Activated T-helper 1 cell treated with Interleukin-2 at 50 U/mL for 16 hours (primary cell): Measurements from ENCODE around the gene LSM8.
"Not testable (repeated sequence)": the region's sequence is repeated elsewhere in the genome, so short reads cannot be mapped to it uniquely, and the experiment has no call there.

Source experiments
- DNase-seq: peaks from one replicate; pipeline ENCODE4 v3.0.0-alpha.2; 2020; ENCODE audit warnings: low read depth

The LSM8 gene

DNA sequence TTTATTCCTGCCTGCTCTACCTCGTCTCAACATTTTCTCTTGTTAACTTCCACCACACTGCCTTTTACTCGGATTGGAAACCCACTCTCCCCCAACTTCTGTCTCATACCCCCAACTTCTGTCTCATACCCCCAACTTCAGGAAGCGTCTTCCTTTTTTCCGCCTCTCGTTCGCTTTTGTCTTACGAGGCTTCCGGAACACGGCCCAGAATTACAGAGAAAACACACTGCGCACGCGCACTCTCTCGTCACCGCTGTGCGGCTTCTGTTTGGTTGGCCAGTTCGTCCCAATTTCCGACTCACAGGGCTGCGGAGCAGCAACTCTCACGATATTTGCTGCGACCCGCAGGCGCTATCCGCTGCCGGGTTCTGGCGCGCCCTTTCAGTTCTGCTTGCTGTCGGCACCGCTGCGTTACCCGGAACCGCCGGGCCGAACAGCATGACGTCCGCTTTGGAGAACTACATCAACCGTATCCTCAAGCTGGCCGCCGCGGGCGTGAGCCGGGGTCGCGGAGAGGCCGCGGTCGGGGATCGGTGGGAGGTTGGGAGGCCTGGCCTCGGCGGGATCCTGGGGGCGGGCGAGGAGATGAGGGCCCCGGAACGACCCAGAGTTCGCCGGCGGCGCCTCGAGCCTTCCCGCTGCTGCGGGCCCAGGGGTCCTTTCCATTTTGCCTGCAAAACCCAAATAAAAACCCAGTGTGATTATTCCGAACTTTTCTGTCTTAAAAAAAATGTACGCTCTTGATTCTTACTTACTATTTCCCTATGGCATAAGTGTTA, at the start of gene LSM8:
LSM8 (plus strand) TSS at position 379 of the 779 bp plus-strand sequence; CDS start at position 439, 60 bp downstream.
- peak; percentile 94 for DNase-seq

DNA sequence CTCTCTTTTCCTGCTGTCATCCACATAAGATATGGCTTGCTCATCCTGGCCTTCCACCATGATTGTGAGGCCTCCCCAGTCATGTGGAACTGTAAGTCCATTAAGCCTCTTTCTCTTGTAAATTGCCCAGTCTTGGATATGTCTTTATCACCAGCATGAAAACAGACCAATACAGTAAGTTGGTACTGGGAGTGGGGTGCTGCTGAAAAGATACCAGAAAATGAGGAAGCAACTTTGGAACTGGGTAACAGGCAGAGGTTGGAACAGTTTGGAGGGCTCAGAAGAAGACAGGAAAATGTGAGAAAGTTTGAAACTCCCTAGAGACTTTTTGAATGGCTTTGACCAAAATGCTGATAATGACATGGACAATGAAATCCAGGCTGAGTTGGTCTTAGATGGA, 49.5 kb upstream of the LSM8 start:
- not testable (repeated sequence) for DNase-seq

DNA sequence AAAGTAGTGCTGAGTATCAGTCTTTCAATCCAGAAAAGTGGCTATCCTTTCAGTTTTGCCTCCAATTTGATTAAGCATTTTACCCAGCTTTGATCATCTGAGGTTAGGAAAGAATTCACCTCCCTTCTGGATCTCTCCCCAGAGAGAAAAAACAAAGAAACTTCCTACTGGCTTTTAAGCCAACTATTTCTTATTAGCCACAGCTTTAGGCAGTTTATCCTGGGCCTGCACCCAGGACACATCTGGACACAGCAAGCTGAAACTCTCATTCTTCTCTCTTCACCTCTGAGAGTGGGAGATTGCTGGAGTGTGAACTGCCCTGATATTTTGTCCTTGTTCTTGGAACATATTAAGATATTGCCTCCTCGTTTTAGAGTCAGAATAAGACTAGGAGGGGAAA, 43.5 kb upstream of the LSM8 start:
- DNase-seq, result no peak

DNA sequence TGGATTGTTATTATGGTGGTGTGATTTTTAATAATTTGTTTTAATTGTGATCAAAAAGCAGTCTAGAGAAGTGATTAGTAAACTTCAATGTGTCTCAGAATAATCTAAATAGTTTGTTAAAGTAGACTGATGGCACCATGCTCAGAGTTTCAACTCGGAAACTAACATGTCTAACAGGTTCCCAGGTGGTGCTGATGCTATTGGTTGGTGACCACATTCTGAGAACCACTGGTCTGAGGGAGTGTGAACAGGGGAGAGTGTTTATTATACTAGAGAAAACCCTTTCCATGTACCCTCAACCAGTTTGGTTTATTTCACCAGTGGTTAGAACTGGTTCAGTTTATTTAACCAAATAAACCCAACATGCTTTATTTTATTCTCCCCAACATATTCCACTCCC, 42.0 kb upstream of the LSM8 start:
- DNase-seq, result no peak

DNA sequence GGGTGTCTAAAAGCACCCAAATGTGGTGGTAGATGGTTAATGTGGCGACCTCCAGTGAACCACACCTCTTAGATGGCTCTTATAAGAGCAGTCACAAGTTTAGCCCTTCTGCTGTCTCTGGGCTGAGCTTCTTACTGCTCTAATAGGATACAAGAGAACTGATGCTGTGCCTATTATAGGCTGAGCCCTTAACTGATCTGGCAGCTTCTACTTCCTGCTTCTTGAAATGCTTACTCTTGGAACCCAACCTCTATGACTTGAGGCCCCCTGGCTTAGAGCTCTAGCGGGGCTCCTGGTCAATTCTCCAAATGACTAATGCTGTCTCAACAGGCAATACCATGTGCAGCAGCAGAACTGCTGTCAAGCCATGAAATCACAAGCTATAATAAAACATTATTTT, 35.0 kb upstream of the LSM8 start:
- no peak for DNase-seq

DNA sequence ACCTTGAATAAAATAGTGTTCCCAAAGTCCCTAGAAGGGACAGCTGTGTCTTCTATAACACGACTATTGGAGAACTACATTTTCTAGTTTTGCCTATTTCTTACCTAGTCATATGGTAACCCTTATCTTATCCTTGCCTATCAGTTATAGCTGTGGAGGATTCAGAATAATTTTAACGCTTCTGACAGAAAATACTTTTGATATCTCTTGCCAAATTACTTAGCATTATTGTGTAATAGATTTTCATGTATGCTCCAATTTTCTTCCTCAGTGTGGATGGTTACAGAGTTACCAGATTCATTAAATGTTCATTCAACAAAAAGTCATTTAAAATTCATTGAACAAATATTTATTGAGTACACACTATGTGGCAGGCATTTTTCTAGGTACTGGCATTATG, 34.6 kb upstream of the LSM8 start:
- no peak for DNase-seq

DNA sequence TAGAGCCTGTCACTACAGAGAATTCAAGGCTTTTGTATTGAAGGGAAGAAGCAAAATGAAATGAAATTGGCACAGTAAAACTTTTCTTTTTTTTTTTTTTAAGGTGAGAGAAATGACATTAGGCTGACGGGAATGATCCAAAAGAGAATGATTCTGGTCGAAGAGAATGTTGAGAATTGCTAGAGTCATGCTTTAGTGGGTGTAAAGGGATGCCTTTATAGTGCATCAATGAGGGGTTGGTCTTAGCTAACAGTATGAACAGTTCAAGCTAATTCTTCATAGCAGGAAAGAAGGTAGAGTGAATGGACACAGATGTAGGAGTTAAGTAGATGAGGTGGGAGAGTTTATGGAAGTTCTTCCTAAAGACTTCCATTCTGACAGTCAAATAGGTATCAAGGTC, 32.3 kb upstream of the LSM8 start:
- no peak for DNase-seq

DNA sequence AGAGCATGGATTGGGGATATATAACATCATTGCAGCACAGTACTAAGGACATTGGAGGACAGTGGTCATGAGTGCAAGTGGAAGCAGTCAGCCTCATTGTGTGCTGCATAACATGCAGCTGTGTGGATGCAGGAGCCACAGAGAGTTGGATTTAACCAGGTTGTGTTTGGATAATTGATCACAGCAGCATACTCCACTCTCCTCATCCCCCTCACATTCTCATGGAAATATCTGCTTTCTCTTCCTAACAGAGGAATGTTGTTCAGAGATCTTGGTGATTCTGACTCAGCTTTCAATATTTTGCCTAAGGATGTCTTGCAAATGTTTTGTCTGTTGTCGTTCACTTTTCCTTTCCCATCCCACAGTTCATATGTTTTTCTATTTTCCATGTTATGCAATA, 31.8 kb upstream of the LSM8 start:
- no peak for DNase-seq

DNA sequence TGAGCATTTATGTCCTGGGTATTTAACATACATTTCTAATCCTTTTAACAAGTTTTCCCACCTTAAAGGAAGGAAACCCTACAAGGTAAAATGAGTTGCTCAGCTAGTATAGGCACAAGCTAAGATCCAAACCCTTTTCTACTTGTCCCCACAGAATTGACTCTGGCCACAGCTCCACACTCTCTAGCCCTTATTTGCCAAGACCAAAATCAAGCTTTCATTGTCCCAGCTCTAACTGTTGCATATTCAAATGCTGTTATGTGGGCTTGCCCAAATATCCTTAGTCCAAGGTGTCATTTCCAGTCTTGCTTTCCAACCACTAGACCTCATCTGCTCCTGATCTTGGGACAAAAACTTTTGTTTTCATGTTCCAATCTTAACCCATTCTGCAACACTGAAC, 31.3 kb upstream of the LSM8 start:
- no peak for DNase-seq

DNA sequence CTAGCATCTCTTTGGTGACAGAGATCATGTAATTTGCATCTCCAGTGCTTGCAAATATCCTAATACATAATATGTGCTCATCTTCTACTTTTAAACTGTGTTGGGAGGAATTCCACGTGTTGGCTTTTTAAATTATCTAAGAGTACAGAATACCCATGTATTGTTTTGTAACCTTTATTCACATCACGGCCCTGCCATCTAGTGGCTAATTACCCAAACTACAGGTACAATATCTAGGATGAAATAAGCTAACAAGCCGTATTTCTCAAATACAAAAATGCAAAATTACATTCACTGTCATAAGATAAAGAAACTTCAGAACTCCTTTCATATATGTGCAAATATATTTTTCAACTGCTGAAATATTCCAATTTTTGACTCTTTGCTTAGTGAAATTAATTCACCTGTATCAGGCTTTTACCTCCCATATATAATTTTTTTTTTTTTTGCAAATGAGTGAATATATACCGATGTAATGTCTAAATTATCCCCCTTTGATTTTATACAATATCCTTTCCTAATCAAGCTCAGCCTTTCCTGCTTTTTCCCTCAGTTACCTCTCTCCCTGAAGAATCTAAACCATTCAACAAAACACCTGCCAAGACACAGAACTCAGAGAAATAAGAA, 30.3 kb upstream of the LSM8 start:
- no peak for DNase-seq

DNA sequence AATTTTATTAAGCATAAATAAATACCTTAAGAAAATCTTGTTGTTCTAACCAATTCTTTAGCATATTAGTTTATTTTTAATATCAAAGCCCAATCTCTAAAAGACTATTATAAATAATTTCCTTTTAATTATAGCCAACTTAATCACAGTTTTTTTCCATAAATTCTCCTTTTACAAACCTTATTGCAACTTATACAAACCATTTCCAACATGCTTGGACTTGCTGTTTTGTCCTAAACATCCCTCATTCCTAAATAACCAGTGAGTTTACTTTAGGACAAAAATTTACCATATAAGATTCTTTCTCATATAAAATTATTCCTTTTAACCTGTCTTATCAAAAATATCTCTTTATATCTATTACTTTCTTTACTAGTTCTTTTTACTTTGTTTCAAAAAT, 25.2 kb upstream of the LSM8 start:
- DNase-seq, result no peak

DNA sequence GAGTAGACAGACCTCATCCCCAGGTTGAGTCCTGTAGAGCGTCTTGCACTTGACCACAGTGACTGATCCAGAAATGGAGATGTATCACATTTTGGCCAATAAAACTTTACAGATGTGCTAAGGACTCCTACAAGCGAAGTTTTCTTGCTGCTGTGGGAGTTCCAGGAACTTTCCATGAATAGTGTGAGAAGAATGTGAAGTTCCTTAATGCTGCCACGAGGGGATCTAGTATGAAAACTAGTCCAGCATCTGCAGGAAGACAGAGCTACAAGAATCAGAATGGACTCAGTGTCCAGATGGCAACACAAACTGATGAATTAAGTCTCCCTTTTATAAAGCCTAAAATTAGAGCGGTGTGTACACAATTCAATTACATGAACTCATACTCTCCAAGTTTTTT, 14.8 kb upstream of the LSM8 start:
- DNase-seq, result no peak

DNA sequence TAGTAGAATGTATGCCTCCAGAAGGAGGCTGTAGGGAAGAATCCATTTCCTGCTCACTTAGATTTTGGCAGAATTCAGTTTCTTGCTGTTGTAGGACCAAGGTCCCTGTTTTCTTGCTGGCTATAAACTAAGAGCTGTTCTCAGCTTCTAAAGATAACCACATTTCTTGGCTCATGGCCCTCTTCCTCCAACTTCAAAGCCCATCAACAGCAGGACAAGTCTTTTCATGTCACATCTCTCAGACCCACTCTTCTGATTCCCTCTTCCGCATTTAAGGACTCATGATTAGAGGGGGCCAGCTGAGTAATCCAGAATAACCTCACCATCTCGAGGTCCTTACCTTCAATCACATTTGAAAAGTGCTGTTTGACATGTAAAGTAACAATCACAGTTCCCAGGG, 8.2 kb upstream of the LSM8 start:
- DNase-seq, result no peak

DNA sequence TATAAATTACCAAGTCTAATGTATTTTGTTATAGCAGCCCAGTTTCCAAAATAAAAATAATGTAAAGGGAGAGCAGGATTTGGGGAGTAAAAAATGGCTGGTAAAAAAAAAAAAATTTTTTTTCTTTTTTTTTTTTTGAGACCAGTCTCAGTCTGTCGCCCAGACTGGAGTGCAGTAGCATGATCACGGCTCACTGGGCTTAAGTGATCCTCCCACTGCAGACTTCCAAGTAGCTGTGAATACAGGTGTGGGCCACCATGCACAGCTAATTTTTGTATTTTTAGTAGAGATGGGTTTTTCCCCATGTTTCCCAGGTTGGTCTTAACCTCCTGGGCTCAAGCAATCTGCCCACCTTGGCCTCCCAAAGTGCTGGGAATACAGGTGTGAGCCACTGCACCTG, 4.8 kb upstream of the LSM8 start:
- DNase-seq, result no peak

DNA sequence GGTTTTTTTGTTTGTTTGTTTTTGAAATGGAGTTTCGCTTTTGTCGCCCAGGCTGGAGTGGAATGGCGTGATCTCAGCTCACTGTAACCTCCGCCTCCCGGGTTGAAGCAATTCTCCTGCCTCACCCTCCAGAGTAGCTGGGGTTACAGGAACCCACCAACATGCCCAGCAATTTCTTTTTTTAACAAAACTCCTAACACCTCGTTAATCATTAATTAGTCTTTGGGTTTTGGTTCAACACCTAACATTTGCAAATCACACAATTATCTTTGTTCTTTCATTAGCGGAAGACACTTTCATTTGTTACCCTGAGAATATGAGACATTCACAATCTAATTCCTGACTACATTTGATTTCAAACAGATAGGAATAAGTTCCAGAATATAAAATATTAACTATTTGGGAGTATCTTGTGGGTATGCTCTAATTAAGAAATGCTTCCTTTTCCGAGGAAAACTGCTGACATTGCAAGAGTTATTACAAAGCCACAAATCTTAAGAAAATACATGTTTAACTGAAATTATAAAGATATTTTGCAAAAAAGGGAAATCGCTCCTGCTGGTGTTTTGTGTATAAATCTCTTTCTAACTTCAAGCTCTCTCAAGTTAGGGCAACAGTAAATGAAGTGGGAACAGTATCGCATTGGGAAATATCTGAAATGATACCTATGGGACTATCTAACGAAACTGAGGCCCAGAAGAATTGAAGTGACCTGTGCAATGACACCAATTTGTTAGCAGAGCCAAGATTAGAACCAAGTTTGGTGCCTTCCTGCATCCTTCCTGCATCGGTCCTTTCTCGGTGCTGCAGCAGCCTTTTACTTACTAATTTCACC, 1.2 kb upstream of the LSM8 start:
- no peak for DNase-seq

DNA sequence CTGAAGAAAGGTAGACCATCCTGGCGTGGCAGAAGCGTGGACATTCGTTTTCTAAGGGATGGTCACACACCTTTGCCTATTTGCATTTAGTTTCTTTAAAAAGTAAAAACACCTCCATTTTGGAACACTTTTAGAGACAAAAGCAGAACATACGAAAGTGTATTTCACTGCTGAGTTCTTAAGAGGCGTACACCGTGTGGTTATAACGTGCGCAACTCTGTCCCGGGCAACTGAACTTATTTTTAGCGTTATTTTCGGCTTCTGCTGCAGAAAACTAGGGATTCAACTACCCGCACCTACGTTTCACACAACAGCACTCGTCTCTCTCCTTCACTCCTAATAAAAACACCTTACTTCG, 557 bp upstream of the LSM8 start:
- no peak for DNase-seq

DNA sequence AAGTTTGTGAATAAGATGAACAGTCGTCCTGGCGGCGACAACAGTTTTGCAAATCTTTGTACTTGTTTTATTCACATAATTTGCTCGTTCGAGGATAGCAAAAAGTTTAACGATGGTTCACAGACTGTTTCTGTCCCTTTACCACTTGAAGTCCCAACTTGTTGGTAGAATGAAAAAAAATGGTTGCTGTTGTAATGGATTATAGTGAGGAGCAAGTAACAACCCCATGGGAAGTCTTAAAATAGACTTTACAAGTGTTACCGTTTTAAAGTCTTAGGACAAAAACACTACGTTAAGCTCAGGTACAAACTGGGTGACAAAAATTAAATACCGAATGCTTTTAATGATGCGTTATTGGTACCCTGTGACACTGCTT, 589 bp downstream of the LSM8 start:
- DNase-seq, result no peak

DNA sequence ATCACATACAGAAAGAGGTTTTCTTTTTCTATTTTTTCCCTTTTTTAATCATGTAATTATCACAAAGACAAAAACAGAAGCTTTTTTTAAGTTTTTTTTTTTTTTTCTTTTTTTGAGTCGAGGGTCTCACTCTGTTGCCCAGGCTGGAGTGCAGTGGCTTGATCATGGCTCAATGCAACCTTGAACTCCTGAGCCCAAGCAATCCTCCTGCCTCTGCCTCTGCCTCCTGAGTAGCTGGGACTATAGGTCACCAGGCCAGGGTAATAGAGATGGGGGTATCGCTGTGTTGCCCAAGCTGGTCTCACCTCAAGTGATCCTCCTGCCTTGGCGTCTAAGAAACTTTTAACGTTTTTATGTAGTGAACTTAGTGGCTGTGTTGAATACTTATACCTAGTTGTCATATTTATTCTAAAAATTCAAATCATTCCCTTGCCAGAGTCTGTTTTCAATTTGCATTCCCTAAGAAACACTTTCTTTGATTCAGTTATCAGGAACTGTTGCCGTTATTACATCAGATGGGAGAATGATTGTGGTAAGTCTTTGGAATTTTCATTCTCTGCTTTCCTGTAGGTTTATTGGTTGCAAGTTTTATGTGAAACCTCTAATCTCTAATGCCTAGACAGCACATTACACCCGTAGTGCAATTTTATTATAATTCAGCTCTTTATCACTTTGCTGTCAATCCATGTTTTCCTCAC, 1.3 kb downstream of the LSM8 start:
- DNase-seq, result no peak

DNA sequence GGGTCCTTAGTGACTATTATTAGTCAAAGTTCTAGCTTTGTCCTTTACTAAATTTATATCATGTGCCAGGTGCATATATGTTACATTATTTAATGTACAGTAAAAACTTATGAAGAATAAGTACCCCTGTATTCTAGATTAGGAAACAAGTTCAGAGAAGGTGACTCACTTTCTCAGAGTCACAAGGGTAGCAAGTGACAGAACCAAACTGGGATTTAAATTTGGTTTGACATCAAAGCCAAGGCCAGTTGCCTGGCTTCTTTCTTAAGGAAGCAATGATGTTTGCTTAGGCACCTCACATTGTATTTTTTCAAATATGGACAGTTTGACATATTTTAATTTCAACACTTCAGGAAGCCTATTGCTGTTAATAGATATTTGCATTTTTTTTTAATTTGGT, 2.5 kb downstream of the LSM8 start:
- no peak for DNase-seq

DNA sequence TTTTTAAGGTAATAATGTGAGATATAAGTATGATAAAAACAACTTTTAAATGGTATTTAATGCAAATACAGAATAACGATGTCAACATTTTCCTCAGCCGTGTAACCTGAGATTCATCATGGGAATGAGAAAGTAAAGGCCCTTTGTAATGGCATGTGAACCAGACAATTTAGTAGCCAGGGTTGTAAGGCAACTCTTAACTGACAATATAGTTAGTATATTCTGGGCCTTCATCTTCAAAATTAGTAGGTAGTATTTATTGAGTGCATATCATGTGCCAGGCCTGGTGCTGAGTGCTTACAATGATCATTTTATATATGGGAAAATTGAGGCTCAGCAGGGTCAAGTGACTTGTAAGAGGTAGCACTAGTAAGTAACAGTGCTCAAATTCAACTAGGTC, 10.6 kb downstream of the LSM8 start:
- no peak for DNase-seq

DNA sequence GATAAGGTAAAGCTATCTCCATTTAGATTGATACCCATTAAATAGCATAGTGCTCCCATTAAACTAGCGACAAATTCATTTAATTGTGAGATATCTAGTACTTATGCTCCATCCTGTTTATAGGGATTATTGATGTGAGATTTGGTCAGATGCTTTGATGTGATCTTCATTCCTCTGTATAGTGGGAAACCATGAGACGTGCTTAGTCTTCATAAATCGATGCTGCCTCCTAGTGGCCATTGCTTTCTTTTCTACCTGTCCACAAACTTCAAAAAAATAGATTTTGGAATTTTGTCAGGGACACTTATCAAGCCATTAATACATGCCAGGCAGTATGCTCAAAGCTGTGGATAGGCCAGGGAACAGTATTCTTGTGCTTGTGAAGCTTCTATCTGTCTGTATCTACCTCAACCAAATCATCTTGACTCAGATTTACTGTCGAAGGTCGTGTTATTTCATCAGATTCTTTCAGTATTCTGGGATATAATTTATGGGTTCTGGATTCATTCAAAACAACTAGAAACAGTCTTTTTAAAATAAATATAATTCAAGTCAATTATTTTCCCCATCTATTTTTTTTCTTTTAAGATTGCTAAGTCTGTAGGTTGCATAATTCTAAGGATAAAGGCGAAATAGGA, 12.0 kb downstream of the LSM8 start:
- DNase-seq, result no peak

DNA sequence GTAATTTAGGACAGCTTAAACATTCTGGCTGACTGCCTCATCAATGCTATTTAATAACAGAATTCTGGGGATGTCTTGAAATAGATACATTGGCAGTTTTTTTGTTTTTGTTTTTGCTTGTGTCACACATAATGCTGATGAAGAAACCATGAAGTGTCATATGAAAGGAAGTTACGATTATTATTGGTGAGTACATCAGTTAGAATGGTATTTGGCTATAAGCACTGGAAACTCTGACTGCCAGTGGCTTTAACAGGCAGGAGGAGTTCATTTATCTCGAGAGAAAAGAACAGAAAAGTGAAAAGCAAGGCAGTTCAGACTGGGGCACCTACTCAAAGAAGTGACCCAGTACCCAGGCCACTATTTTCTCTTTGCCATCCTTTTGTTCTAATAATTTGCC, 18.1 kb downstream of the LSM8 start:
- no peak for DNase-seq
